HG02943 (cell line): ENCODE measurements around the gene TOB1.
A peak's percentile ranks its signal among the peaks of the same experiment; 100 is the strongest.
"Not testable (repeated sequence)": the region's sequence is repeated elsewhere in the genome, so short reads cannot be mapped to it uniquely, and the experiment has no call there.

Source experiments
- ATAC-seq: cut with Tn5 transposase; IDR thresholded peaks from one replicate; pipeline ENCODE4 v1.9.1; 2021; ENCODE audit warnings: mild to moderate bottlenecking, low read depth, moderate library complexity; ENCODE audit not compliant: unreplicated experiment

The TOB1 gene

DNA sequence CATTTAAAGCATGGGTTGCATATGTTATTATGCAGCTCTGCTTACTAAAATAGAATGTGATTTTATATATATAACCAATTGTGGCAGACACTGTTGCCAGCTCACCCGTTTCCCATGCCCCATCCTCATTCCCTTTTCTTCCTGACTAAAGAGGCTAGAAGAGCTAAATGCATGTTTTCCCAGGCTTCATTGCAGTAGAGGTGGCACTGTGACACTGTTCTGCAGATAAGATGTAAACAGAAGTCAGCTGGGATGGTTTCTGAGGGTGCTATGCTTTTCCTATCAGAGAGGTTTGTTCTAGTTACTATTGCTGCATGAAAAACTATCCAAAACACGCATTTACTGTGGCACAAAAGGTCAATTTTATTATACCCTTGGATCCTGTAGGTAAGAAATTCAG lies 5.7 kb upstream of the TOB1 start:
- no peak for ATAC-seq

DNA sequence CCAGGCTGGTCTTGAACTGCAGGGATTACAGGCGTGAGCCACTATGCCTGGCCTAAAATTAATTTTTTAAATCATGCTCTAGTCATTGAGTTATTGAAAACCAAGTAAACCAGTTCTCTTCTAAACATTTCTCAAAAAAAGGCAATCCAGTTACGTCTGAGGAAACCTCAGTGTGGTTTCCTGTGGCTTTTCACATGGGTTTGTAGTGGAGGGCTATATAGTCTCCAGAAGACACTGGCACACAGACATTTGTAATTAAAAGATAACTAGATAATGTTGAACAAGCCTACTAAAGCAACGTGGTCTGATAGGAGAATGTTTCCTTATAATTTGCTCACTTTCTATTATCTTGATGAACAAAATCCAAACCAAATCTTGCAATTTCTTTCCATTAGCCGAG lies 5.2 kb upstream of the TOB1 start:
- no peak for ATAC-seq

DNA sequence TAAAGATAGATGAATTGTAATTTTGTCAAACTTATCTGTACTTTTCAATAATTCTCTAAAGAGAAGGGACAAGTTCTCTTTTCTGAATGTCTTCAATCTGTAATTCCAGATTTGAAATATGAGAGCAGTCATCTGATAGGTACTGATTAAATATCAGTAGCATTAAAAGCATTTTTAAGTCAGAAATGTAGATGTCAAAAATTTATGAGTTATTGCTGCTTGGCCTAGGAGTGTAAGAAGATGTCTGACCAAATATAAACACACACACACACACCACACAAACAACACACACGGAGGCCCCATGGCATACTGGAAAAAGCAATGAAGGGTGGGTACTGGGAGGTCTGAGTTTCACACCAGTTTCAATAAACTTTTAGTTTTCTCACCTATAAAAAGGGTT lies 2.4 kb upstream of the TOB1 start:
- no peak for ATAC-seq

DNA sequence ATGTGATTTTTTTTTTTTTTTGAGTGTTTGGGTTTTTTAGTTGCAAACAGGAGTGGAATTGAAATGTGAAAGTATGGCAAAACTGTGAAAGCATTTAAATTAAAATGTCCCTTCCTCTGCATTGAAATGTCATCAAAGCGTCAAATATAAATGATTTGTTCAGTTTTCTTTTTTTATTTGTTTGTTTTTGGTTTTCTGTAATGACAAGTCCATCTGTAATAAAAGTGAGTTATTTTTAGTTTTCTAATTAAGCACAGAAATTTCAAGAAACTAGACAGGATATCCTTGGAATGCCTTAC lies 1.9 kb upstream of the TOB1 start:
- no peak for ATAC-seq

DNA sequence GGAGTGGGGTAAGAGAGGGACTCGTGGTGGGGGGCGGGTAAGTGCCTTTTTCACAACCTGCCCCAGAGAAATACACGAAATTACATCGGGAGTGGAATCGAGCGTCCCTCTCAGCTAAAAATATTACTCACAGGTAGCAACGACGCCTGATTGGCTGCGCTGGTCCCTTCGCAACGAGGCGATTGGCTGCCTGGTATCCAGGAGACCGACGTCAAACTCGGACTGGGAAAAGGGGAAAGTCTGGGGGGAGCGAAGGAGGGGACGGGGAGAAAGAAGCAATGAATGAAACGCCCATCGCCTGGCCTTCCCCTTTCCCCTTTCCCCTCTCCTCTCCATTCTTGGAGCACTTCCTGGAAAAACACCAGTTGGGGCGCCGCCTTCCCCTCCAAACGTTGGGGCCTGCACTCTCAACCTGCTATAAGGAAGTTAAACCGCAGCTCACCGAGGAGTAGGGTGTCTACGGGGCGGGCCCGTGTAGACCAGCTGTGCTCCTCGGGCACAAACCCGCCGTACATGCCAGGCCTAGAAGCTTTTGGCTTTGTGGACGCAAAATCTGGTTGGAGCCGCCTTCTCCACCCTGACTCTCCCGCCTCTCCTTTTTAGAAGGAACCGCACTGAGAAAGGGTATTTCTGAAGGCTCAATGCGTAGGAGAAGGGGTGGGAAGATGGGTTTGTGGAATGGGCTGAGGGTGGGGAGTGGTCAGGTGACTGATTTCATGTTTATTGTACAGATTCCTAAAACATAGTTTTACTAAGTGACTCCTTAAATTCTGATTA lies 1.4 kb upstream of the TOB1 start:
- ATAC-seq, result peak; percentile 32

DNA sequence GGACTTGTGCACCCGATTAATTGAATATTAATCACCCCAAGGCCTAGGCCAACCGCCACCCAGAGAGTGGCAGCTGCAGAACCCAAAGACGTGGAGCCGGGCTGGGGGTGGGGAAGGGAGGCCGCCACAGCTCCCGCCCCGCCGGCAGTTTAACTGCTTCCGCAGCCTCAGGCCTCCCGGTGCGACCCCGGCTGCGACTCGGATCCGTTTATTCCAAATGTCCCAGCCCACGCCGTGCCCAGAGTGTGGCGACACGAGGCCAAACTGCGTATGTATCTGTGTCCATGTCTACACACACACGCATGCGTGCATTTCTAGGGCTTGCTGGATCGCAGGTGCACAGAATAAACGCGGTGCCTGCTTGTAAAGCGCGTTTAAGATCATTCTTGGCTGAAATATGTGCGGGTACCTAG lies 802 bp upstream of the TOB1 start:
- ATAC-seq, result peak; percentile 14

DNA sequence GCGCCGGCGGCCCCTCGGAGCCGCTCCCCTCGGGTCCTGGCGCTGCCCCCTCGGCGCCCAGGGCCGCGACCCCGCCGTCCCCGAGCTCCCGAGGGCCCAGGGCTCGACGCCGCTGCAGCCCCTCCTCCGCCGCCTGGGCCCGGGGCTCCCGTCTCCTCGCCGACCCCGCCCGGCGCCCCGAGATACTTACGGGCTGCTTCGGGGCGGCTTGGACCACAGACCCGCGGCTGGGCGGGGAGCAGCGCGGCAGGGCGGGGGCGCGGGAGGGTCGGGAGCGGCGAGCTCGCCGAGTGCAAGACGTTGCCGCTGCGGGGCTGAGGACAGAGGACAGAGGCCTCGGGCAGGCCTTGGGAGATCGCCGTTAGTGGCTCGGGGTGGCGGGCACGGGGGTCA lies 290 bp downstream of the TOB1 start:
- peak; percentile 5 for ATAC-seq

DNA sequence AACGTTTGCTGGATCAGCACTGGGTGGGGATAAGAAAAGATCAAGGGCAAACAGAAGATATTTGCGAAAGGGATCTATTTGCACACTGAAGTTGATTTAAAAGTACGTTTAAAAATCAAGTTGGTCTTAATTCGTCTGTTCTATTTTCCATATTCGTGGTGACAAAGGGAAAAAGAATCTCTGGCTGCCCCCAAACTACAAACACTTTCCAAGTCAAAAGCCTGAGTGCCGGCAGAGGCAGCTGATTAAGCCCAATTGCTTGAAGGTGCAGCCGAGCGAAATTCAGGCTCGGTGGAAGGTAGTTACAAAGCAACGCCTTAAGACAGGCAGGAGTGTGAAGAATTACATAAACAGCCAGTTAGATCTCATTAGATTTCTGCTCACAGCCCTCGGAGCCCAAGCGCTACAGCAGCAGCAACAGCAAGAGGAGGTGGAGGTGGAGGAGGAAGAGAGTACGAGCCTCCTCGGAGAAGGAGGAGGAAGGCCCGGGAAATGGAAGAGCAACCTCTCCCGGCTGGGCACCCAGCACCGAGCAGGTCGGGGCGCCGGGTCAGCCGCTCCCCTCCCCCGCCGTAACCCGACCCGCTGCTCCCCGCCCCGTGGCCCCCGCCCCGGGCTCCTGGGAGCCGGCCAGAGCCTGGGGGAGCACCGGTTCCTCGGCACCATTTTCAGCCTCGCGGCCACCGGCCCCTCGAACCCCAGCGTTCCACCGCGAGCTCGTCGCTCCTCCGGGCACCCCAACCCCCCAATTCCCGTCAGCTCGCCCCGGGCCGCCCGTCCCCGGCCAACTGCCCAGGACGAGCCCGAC lies 890 bp downstream of the TOB1 start:
- ATAC-seq, result peak; percentile 13

DNA sequence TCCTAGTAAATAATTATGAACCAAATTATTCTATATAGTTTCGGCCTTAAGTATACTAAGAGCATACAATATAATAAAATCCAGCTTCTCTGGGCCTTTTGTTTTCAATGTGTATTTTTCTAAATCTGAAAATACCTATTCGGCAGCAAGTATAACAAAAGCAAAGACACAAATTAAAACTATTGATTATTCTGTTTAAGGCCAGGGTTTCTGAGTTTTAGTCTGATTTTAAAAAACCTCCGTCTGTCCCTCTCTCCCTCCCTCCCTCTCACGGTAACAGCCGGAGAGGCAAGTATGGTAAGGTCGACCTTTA lies 1.5 kb downstream of the TOB1 start:
- ATAC-seq, result no peak

DNA sequence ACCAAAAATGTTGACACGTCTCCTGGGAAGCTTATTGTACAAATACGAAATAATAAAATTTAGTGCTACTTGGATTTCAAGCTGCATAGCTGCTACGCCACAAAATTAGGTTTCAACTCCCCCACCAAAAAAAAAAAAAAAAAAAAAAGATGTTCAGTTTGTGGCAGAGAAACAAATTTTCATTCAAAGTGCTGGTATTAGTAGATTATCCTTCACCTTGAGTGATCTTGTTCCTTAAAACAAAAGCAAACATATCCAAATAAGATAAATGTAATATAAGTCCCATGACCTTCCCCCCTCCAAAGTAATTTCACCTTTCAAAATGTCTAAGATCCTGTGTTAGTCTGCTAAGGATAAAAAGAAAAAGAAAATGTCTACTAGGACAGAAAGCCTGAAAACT lies 2.2 kb downstream of the TOB1 start:
- ATAC-seq, result no peak

DNA sequence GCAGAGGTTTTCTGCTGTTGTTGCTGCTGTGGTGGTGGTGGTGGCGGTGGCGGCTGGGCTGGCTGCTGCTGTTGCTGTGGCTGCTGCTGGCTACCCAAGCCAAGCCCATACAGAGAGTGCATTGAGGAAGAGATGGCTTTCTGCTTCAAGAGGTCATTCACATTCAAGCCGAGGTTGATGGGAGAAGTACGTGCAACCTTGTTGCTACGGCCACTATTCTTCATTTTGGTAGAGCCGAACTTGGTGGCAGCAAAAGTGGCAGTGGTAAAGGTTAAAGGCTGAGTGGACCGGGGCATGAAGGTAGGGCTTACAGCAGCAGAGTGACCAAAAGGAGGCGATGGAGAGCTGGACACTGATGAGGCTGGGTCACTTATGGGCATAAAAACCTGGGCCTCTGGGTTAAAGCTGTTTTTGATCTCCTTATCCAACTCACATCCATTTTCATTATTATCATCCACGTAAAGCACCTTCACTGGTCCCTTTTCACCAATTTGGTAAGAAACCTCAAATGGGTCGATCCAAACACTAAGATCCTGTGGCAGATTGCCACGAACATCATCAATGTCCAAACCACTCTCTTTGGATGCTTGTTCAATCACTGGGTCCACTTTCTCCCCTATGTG lies 2.8 kb downstream of the TOB1 start:
- no peak for ATAC-seq

DNA sequence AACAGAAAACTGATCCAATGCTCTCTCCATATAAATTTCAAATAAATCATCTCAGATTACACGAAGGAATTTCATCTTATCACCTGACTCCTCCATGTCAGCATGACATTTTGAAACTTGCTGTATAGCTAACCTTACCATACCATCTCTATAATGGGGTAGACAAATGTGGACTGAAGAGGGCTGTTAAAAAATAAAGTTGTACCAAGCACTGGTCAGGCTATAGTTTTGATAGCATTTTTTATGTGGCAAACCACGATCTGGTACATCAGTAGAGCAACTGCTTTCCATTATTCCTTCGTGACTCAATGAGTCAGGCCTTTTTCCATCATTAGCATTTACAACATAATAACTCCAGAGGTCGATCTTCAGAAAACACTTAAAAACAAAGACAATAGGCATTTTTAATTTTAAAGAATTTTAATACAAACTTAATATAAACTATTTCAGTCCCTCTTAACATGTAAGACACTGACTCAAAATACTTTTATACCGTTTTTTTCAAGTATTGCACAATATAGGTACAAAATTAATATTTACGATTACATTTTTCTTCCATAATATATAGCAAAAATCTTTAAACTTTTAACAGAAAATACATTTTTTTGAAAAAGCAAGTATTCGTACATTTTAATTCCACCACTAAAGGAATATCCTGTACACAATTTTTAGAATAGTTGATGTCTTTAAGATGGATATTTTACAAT lies 4.2 kb downstream of the TOB1 start:
- no peak for ATAC-seq

DNA sequence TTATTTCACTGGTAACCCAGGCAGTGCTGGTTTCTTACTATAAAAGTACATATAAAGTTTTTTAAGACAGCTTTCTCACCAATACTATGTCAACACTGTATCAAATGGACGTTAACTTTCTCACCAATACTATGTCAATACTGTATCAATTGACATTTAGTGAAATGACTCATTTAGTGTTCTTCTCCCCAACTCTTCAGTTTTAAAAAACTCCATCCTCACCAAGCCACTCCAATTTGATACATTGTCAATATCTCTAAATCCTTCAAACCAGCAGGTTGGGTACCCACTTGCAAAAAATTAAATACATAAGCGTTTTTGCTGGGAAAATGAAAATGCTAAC lies 4.8 kb downstream of the TOB1 start:
- ATAC-seq, result no peak

DNA sequence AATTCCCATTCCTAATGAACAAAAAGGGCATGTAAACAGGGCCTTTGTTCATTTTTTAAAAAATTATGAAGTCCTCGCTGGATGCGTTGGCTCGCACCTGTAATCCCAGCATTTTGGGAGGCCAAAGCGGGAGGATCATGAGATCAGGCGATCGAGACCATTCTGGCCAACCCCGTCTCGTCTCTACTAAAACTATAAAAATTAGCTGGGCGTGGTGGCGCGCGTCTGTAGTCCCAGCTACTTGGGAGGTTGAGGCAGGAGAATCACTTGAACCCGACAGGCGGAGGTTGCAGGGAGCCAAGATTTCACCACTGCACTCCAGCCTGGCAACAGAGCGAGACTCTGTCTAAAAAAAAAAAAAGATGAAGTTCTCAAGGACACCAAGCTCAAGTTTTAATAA lies 6.4 kb downstream of the TOB1 start:
- ATAC-seq, result not testable (repeated sequence)

DNA sequence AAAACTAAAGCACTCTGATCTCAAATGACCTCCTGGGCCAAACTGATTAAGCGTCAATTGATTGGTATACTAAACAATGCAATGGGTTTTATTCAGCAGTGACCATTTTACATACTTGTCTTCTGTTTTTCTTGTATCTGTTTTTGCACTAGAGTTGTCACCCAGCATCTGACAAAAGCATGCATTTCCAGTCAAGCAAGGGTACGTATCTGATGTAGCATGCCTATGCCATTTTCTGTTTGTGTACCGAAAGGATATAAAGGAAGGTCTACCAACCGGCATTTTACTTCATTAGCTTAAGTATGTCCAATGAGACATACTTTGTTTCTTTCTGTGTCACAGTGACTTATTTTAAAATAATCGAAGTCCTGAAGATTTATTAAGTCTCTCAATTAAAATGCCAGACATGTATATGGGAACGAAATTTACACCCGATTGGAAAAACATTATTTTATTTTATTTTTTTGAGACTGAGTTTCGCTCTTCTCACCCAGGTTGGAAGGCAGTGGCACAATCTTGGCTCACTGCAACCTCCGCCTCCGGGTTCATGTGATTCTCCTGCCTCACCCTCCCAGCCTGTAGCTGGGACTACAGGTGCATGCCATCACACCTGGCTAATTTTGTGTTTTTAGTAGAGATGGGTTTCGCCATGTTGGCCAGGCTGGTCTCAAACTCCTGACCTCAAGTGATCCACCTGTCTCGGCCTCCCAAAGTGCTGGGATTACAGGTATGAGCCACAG lies 7.5 kb downstream of the TOB1 start:
- no peak for ATAC-seq

DNA sequence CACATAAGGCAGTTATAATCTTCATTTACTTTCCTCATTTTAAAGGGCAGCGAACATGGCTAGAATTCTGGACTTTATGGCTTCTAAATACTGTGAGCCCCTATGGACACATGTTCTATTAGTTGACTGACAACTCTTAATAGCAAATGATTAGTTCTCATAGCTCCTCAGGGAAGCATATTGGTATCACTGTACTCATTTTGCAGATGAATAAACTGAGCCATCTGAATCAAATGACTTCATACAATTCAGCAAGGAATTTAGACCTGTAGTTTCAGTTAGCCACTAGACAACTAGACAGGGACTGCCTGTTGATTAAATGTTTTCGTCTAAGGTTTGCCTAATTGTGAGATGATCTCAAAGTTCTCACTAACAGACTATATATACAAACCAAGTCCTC lies 9.7 kb downstream of the TOB1 start:
- no peak for ATAC-seq

DNA sequence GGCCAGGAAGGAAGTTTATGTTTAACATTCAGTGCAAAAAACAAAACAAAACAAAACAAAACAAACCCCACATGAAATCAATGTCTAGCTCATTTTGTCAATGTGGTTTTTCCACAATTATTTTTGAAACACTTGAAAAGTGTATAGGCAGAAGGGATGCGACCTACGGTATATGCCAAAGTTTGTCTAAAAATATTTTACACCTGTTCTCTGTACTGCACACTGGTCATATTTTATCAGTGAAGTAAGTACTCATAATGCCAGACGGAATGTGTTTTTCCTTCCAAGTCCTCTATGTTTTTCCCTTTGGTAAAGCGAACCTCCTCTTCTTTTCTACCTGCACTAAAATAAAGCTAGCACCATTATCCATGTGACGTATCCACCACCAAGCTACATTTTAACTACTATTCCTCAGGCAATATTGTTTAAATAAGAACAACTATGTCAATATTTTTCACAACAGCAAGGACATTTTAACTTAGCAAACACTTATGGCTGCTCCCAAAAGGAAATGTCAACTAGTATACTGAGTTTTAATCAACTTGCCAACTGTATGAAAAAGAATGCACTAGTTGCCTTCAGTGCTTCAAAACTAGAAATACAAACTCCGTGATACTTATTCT lies 10.3 kb downstream of the TOB1 start:
- no peak for ATAC-seq

DNA sequence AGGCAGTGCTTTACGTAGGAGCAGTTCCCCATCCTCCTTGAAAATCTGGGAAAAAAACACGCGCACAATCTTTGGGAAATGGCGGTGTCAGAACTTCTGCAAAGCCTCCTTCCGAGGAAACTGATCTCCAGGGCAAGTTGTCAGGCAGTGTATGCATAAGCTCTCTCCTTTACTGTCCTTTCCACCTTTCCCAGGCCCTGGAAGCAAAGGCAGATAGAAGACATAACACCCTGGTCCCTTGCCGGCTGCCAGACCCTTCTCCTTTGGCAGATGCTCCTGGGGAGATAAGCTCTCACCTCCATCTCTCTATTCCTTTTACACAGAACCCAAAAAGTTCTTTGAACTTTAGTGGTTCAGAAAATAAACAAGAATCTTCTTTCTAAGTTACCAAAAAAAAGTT lies 12.4 kb downstream of the TOB1 start:
- no peak for ATAC-seq

DNA sequence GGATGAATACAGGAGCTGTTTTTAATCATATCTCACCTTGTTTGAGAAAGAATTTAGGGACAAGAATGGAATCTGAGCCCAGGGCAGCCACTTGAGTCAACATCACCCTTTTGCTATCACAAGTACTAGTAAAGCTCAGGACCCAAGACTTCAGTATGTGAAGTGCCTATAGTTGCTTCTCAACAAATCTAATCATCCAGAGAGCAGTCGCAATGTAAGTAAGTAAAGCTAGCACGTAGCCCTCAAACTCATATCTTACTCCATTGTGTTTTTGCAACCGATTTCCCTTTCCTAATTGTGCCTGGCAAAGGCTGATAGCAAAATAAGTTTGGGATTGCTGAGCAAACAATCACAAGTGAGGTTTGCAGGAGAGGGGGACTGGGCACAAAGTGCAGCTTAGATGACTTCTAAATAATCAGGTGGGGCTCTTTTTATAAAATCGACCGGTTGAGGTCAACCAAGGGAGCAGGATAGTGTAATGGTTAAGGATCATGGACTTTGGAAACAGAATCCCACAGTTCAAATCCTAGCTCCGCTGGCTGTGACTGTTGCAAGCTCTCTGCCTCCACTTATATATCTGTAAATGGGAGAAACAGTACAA lies 13.0 kb downstream of the TOB1 start:
- no peak for ATAC-seq

DNA sequence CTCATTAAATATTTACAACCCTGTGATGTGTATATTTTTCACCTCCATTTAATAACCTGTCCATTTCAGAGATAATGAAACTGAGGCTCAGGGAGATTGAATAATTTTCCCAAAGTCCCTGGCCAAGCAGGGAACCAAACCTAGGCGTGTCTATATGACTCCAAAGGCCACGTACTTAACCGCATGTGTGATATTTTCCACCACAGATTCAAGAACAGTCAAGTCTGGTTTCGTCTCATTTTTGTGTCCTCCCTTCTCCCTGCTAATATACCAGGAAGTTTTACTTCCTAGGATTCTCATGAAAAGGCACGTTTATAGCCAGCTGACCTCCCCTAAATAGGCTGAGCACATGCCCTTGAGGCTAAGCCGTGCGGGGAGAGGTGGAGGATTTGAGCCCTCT lies 15.5 kb downstream of the TOB1 start:
- ATAC-seq, result no peak
